Lower leg skin (tissue), 4 donors: ENCODE measurements around the gene PTPN18. TPM values are rescaled to one million over a fixed set of nuclear protein-coding genes. Genes with fewer than 3 reads are reported as not detected.

Source experiments
- DNase-seq, 2 donors: peaks; one replicate each; pipeline ENCODE4 v3.0.0-alpha.2; 2019; ENCODE audit warnings: low spot score in 2 of 2
- H3K4me3 ChIP-seq: fragments of 200-600 bp; sonication (generic); 2 replicates; pipeline ENCODE4 v1.5.1; 2017; ENCODE audit warnings: mild to moderate bottlenecking, low read depth; ENCODE audit not compliant: poor library complexity, severe bottlenecking
- CTCF ChIP-seq, 3 donors: fragments of 450-650 bp; IDR thresholded peaks; one replicate each; pipeline ENCODE4 v1.5.1; 2016; ENCODE audit warnings: antibody characterized with exemption in 3 of 3, mild to moderate bottlenecking in 3 of 3, moderate library complexity in 2 of 3
- POLR2A ChIP-seq, 2 donors: fragments of 450-650 bp; IDR thresholded peaks; one replicate each; pipeline ENCODE4 v1.6.1; 2016 to 2017; ENCODE audit warnings: antibody characterized with exemption in 2 of 2, mild to moderate bottlenecking in 1 of 2, moderate library complexity in 1 of 2
- WGBS, 2 donors: methylation state at CpG; one replicate each; pipeline ENCODE4 v1.1.5; 2018; 5-methylcytosine and 5-hydroxymethylcytosine counted together
- intact Hi-C: fragments of 100-400 bp; cut with DNase I; formaldehyde crosslinking; loops from one replicate; pipeline ENCODE4 v1.15.0; 2023; ENCODE audit warnings: low total_unique reads
- total RNA-seq, 4 donors: library from RNA; depleted of rRNA; stranded (reverse); fragments of >200 nt; gene quantifications; one replicate each; pipeline ENCODE4 v1.1.0, GENCODE V29; 2016

Gene PTPN18
- total RNA-seq, 4 donors from 2014 or later, result 18.7 to 31.1 (median 25.4) TPM

- no peak overlapping the region for H3K4me3 ChIP-seq
- intact Hi-C loops, result no loop called here
- no peak for TF ChIP-seq CTCF (IDR thresholded peaks at IDR 0.05)
- TF ChIP-seq POLR2A (IDR thresholded peaks at IDR 0.05), result no peak
- WGBS, 2 donors, result 92 to 95% methylated on average over 28 to 33 of the region's 33 CpGs
- DNase-seq, result peak in 1 of 2 donors; percentile 59
Measured at GRCh38 chr2:130358420-130359350, 2.8 kb downstream of the PTPN18 start.

GRCh38 chr2:130359466-130359865 lies 3.6 kb downstream of the PTPN18 start:
- intact Hi-C loops, result no loop called here
- DNase-seq, result no peak
- WGBS, 2 donors, result 78 to 87% methylated on average over 5 of the region's 5 CpGs

GRCh38 chr2:130363479-130363878 lies 7.6 kb downstream of the PTPN18 start:
- no peak overlapping the region for H3K4me3 ChIP-seq
- DNase-seq, result no peak
- intact Hi-C loops, result no loop called here
- TF ChIP-seq CTCF (IDR thresholded peaks at IDR 0.05), result no peak

More at GRCh38 chr2:130359466-130359865, 3.6 kb downstream of the PTPN18 start:
- TF ChIP-seq POLR2A (IDR thresholded peaks at IDR 0.05) (no peak), CTCF (IDR thresholded peaks at IDR 0.05) (no peak)
- no peak overlapping the region for H3K4me3 ChIP-seq

GRCh38 chr2:130365075-130365474 lies 9.2 kb downstream of the PTPN18 start:
- TF ChIP-seq POLR2A (IDR thresholded peaks at IDR 0.05) (no peak), CTCF (IDR thresholded peaks at IDR 0.05) (no peak)
- H3K4me3 ChIP-seq, result no peak overlapping the region
- intact Hi-C loops, result no loop called here
- WGBS, 2 donors, result 85 to 96% methylated on average over 2 of the region's 2 CpGs
- no peak for DNase-seq

GRCh38 chr2:130365963-130366362 lies 10.1 kb downstream of the PTPN18 start:
- intact Hi-C loops, result no loop called here
- 88 to 90% methylated on average over 2 of the region's 2 CpGs for WGBS, 2 donors
- DNase-seq, result no peak
- no peak overlapping the region for H3K4me3 ChIP-seq
- TF ChIP-seq POLR2A (IDR thresholded peaks at IDR 0.05), result no peak
- no peak for TF ChIP-seq CTCF (IDR thresholded peaks at IDR 0.05)
